ENCODE data around the gene PRICKLE2. TPM values are rescaled to one million over a fixed set of nuclear protein-coding genes. Genes with fewer than 3 reads are reported as not detected.

Gene PRICKLE2
- total RNA-seq, 1 experiment from 2014 or later, result 3.2 TPM

DNA sequence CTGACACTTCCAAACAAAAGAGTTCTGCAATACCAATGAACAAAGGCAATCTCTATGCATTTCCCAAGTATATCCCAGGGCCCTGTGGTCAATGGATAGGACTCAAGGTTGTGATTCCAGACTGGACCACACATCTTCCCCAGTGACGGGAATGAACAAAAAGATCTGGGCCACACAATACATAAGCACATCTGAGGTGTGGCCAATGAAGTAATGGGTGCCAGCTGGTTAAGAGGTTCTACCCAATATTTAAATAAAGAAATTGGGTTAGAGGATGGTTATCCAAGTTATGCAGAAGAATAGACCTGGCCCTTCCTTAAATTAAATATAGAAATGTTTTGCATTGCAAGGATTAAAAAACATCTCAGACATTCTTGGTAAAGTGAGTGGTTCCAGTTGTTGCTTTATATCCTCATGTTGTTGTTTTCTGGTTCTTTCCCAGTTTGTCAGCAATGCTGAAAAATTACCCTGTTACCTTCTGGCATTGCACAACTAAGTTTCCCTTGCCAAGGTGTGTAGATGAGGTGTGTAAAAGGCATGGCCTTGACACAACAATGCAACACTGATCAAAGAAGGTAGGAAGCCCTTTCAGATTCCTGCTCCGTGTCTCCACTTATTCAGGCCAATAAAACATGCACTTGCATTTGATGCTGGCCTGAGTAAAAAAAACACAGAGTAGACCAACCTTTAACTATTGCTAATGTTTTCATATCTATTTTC, 86.5 kb downstream of the PRICKLE2 start:
- no peaks in the 10 kb centered on the region for H4K20me1 ChIP-seq (ENCODE audit: control insufficient read depth, insufficient read depth, insufficient read length)
- no peaks in the 10 kb centered on the region for H3K36me3 Mint-ChIP-seq (ENCODE audit: insufficient read depth in 1 of 3, low read depth in 3 of 3)

More for the DNA sequence above, 86.5 kb downstream of the PRICKLE2 start:
- Histone ChIP-seq H3K79me1 (ENCODE audit: insufficient read depth, low read depth, low read length, poor library complexity, severe bottlenecking) (no peaks in the 10 kb centered on the region), H2BK5ac (ENCODE audit: insufficient read length, low read length) (no peak overlapping the region), H2BK20ac (ENCODE audit: low read depth, low read length, poor library complexity, severe bottlenecking) (no peak overlapping the region), H3K27me3 (ENCODE audit: insufficient read depth, low read length) (no peaks in the 10 kb centered on the region), H3K9me3 (ENCODE audit: control insufficient read depth, low read depth, low read length) (no peaks in the 10 kb centered on the region), H2AK5ac (ENCODE audit: insufficient read length, low read length) (no peak overlapping the region), H3K4ac (ENCODE audit: low read depth, low read length) (no peak overlapping the region), H2AFZ (ENCODE audit: low read length) (no peak overlapping the region), H3K18ac (ENCODE audit: insufficient read length, low read depth, low read length) (no peak overlapping the region), H3K79me2 (ENCODE audit: insufficient read depth, low read length) (no peaks in the 10 kb centered on the region), H3K56ac (ENCODE audit: insufficient read length, low read depth, low read length) (no peak overlapping the region), H3K9ac (ENCODE audit: extremely low read depth, insufficient read length, low read length) (no peak overlapping the region), H3T11ph (ENCODE audit: low read length) (no peak overlapping the region), H3K27ac (ENCODE audit: insufficient read length, low read depth, low read length) (no peak overlapping the region), H3K4me1 (ENCODE audit: insufficient read depth, low read length) (peaks cover 5% of the 10 kb centered on the region; the same call in 1 of the 2 replicates), H3K23ac (ENCODE audit: insufficient read length, low read depth, low read length) (no peak overlapping the region), H2BK15ac (ENCODE audit: low read depth, low read length) (no peak overlapping the region), H2BK120ac (ENCODE audit: low read depth, low read length, poor library complexity, severe bottlenecking) (no peak overlapping the region), H4K91ac (ENCODE audit: insufficient read length, low read depth, low read length) (no peak overlapping the region), H4K5ac (ENCODE audit: insufficient read length, low read depth, low read length) (no peak overlapping the region), H3K14ac (ENCODE audit: insufficient read depth, low read length) (no peak overlapping the region), H3K23me2 (ENCODE audit: insufficient read length, low read depth, low read length, poor library complexity, severe bottlenecking) (no peaks in the 10 kb centered on the region), H2BK12ac (ENCODE audit: insufficient read length, low read depth, low read length) (no peak overlapping the region), H4K8ac (replicated peaks; ENCODE audit: insufficient read length, low read depth, low read length) (no peak overlapping the region), H3K4me2 (ENCODE audit: insufficient read depth, insufficient read length, low read length) (no peak overlapping the region)
- H3K4me3 Mint-ChIP-seq, result no peak overlapping the region
- no peaks in the 10 kb centered on the region for H3K27me3 Mint-ChIP-seq (ENCODE audit: low read depth)
- H3K27ac Mint-ChIP-seq, result no peak overlapping the region
- no CpG with 5 or more reads among the region's 2 CpGs for WGBS (ENCODE audit: extremely low coverage, insufficient read length, low lambda C conversion rate)
- H3K4me1 Mint-ChIP-seq, result peaks cover 7% of the 10 kb centered on the region in 2 experiments
- no peak for DNase-seq
- TF ChIP-seq CTCF (conservative IDR thresholded peaks at IDR 0.05), result no peak
- H3K9me3 Mint-ChIP-seq, result no peaks in the 10 kb centered on the region
